Activated CD4-positive, alpha-beta T cell treated with anti-CD3 and anti-CD28 coated beads, Interleukin-2, Interleukin-4, amounts not matched to agents 100 ng/mL and 50 ng/mL, durations not matched to agents 16 hours and 8 hours (primary cell): ENCODE data around the gene PSME4.
A peak's percentile ranks its signal among the peaks of the same experiment; 100 is the strongest.

ENCODE experiments used
- DNase-seq: peaks from one replicate; pipeline ENCODE4 v3.0.0-alpha.2; 2020; ENCODE audit warnings: low spot score

PSME4 gene, protein sequence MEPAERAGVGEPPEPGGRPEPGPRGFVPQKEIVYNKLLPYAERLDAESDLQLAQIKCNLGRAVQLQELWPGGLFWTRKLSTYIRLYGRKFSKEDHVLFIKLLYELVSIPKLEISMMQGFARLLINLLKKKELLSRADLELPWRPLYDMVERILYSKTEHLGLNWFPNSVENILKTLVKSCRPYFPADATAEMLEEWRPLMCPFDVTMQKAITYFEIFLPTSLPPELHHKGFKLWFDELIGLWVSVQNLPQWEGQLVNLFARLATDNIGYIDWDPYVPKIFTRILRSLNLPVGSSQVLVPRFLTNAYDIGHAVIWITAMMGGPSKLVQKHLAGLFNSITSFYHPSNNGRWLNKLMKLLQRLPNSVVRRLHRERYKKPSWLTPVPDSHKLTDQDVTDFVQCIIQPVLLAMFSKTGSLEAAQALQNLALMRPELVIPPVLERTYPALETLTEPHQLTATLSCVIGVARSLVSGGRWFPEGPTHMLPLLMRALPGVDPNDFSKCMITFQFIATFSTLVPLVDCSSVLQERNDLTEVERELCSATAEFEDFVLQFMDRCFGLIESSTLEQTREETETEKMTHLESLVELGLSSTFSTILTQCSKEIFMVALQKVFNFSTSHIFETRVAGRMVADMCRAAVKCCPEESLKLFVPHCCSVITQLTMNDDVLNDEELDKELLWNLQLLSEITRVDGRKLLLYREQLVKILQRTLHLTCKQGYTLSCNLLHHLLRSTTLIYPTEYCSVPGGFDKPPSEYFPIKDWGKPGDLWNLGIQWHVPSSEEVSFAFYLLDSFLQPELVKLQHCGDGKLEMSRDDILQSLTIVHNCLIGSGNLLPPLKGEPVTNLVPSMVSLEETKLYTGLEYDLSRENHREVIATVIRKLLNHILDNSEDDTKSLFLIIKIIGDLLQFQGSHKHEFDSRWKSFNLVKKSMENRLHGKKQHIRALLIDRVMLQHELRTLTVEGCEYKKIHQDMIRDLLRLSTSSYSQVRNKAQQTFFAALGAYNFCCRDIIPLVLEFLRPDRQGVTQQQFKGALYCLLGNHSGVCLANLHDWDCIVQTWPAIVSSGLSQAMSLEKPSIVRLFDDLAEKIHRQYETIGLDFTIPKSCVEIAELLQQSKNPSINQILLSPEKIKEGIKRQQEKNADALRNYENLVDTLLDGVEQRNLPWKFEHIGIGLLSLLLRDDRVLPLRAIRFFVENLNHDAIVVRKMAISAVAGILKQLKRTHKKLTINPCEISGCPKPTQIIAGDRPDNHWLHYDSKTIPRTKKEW (N-terminal part only)

DNA sequence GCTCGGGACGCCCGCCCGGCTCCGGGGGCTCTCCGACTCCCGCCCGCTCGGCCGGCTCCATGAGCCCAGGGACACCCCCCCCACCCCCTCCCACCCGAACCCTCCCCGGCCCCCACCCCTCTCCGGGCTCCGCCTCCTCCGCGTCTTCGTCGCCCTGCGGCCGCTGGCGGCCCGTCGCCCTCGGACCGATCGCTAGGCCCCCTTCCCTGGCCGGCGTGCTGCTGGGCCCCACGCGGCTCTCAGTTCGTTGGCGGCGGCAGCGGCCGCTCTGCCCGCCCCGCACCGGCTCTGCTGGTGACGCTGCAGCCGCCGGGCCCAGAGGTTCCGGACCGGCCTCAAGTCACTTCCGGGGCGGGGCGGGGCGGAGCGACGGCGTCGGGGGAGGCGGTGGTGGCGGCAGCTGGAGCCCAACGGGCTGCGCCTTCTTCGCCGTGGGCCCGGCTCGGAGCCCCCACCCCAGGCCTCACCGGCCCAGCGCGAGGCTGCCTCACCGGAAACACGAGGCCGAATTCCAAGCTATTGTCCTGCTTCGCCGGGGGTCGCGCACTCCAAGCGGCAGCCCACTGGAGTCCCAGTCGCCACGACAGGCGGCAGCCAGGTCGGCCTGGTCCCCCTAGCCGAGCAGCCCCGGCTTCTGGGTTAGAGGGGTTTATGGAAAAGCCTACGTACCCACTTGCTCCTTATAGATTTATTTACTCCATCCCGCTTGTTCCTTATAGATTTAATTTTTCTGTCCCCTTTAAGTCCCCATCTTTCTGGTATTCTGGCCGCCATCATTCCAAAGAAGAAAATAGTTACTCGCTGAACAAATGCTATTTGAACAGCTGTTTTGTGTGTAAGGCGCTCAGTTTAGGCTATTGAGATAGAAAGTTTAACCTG, at the start of gene PSME4:
Gene PSME4, minus strand, starts transcription at position 270 of the 879 bp plus-strand sequence. Its CDS starts 209 bp downstream, at position 61.
- DNase-seq: peak; percentile 92

DNA sequence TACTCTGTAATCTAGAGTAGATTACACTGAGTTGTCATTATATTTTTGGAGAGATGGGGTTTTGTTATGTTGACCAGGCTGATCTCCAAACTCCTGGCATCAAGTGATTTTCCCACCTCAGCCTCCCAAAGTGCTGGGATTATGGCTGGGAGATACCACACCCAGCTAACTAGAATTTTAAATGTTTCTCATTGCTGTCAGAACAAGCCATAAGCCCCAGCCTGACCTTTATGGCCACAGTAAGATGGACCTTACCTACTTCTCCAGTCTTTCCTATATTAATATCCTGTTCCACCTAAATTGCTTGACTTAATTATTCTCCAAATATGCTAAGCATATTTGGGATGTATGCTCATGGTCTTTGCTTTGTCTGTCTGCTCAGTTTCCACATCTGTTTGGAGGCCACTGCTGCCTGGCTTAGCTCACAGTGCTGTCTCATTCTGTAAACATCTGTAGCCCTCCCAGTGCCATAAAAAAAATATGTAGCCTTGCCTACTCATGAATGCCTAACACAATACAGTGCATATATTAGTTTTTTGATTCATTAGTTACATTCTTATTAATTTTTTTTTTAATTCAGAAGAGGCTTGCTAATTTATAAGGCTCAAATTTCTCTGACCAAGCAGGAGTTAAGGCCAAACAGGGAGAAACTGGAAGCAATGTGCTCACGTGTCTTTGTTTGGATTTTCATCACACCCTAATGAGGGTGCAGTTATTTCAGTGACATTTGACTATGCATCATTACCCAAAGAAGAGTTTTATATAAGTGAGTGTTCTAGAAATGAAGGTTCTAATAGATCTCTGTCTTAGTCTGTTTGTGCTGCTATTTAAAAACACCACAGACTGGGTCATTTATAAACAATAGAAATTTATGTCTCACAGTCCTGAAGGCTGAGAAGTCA, 45.3 kb upstream of the PSME4 start:
- no peak for DNase-seq

DNA sequence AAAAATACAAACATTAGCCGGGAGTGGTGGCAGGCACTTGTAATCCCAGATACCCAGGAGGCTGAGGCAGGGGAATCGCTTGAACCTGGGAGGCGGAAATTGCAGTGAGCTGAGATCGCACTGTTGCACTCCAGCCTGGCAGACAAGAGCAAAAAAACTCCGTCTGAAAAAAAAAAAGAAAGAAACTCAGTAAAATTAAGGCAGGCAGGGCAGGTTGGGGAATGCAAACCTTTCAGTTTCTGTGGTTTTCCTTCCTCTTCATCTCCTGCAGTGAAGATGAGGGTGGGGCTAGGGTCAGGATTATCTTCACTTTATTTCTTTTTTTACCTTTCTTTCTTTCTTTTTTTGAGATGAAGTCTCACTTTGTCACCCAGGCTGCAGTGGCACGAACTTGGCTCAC, 43.2 kb upstream of the PSME4 start:
- DNase-seq: peak; percentile 4

DNA sequence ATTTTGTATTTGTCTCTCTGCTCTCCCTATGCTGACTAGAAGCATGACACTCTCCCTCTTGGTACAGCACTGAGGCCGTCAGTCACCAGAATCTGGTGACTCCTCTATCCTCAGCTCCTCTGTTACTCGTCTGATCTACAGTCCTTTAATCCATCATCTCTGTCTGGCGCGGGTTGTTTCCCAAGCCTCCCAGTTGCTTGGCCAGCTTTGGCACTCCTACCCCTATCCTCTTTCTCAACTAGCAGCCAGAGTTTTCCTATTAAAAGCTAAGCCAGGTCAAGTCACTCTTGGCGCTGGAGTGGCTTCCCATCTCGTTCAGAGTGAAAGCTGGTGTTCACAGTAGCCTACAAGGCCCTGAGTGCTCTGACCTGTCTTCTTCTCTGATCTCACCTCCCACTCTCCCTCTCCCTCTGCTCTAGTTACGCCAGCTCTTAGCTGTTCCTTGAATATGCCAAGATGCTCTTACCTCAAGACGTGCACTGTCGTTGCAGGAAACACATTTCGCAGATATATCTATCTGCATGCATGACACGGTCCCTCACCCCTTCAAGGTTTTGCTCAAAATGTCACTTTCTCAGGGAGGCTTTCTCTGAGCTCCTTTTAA, 41.8 kb upstream of the PSME4 start:
- no peak for DNase-seq

DNA sequence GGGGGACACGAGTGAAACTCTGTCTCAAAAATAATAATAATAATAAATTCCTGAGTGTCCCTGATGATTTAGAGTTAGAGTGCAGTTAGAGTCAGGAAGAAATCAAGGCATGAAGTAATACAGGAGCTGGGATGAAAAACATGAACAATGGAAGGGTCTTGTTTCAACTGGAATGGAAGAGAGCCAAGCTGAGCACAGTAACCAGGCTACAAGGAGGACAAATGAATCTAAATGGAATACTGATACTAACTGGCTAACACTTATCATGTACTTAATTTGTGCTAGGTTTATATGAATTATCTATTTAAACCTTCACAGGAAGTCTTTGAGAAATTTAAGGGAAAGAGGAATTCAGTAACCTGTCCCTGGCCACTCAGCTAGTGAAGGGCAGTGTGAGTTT, 38.8 kb upstream of the PSME4 start:
- no peak for DNase-seq

DNA sequence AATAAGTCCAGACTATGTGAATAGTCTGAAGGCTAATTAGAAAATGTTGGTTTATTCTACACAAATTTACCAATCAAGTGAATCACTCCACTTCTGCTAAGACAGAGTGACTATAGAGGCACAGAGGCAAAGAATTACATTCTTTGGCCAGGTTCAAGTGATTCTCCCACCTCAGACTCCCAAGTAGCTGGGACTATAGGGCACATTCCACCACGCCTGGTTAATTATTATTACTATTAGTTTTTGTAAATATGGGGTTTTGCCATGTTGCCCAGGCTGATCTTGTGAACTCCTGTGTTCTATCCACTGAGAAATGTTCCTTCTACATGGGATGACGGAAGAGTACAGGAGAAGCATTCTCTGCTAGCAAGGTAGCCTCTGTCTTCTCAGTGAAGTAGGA, 37.6 kb upstream of the PSME4 start:
- no peak for DNase-seq

DNA sequence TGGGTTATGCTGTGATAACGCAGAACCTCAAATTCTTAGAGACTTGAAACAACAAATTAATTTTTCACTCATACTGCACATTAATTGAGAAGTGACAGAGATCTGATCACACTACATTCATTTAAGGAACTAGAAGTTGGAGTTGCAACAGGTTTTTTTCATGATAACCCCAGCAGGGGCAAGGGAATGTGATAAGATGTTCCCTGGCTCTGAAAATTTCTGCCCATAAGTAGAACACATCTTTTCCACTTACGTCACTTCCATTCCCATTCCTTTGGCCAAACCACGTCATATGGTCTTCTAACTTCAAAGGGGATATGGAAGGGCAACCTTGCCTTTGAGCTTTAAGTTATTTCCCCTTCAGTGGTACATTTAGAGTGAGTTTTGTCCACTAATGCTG, 29.7 kb upstream of the PSME4 start:
- no peak for DNase-seq

DNA sequence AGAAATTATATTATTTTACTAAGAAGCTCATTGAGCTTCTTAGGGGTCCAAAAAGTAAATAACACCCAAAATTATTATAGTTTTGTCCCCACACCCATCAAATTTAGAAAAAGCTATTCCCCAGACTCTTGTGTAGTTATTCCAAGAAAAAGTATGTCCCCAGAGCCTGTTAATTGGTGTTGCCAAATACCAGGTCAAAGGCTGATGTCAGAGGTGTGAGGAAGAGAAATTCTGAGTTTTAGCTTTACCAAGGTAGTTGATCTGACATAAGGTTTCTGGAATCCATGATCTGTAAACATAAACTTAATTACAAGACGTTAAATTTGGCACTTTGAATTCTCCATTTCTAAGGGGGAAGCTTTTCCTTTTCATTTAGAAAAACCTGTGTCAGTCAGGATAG, 29.3 kb upstream of the PSME4 start:
- no peak for DNase-seq

DNA sequence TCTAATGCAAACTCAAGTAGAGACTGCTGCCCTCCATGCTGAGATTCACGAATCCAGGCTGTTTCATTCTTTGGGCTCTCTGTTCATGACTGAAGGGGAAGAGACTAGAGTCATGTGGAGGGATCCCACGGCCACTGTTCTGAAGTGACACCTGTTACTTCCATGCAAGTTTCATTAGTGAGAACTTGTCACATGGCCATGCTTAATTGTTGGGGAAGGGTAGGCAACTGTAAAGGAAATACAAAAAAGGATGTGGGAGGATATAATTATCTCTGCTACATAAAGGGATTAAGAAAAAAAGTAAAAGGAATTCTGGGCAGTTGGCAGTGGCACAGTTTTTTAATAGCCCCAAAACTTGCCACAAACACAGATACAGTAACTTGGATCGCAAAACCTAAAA, 28.0 kb upstream of the PSME4 start:
- DNase-seq: no peak

DNA sequence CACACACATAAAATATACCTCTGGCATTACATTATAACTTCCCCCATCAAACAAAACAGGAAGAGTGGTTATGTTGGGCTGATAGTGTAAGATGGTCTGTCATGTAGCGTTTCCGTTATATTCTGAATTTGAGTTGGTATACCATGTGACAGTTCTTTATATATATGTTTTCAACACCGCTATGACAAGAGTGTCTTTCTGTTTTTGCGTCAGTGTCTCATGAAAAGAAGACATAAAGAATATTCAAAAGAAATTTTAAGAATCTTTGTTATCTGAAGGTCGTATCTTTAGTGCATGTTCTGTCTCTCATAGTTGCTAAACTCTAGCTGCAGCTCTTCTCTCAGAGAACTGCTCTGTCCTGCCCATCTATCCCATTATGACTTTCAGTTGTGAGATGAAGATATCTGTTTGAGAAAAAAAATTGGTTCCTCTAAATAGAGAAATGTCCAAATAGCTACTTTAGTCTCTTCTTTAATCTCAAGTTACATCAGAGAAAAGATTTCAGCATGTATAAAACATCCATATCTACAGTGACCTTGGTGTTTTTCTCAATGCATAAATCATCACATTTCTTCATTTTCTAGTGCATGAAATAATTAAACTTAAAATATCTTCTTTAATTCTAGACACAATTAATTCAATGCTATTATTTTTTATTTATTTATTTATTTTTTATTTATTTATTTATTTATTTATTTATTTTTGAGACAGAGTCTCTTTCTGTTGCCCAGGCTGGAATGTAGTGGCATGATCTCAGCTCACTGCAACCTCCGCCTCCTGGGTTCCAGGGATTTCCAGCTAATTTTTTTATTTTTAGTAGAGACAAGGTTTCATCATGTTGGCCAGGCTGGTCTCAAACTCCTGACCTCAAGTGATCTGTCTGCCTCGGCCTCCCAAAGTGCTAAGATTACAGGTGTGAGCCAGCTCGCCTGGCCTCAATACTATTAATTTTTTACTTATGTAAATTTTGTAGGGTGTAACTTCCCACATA, 24.3 kb upstream of the PSME4 start:
- DNase-seq: peak; percentile 81

DNA sequence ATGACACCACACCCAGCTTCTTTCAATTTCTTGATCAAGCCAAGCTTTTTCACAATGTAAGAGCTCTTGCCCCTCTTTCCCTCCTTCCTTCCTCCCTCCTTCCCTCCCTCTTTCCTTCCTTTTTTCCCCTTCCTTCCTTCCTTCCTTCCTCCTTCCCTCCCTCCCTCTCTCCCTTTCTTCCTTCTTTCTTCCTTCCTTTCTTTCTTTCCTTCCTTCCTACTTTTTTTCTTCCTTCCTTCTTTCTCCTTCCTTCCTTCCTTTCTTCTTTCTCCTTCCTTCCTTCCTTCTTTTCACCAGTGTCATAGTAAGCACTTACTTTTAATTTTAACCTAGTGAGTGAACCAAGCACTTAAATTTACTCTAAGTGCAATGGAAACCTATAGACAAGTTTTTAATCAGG, 21.2 kb upstream of the PSME4 start:
- no peak for DNase-seq

DNA sequence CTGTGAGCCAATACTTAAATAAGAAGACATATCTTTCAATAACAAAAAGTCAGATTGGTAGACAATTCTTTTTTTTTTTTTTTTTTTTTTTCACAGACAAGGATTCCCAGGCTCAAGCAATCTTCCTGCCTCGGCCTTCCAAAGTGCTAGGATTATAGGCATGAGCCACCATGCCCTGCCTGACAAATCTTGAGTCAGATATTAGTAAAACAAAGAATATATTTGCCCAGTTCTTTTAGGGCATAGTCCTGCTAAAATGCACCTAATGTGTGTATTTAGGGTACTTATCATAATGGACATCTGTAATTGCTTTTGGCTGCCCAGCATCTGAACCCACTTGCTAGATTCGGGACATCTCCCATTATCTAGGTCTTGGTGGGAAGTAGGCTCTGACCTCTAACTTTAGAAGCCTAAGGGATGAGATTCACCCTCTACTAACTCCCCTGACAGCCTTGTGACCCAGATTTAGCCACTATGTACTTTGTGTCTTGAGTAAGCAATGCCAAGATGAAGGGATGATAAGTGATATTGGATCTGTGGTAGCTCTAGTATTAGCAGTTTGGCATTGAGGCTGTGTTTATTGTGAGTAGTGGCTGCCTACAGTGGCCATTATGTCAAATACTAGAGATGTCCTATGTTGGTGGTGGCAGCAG, 18.5 kb upstream of the PSME4 start:
- DNase-seq: no peak

DNA sequence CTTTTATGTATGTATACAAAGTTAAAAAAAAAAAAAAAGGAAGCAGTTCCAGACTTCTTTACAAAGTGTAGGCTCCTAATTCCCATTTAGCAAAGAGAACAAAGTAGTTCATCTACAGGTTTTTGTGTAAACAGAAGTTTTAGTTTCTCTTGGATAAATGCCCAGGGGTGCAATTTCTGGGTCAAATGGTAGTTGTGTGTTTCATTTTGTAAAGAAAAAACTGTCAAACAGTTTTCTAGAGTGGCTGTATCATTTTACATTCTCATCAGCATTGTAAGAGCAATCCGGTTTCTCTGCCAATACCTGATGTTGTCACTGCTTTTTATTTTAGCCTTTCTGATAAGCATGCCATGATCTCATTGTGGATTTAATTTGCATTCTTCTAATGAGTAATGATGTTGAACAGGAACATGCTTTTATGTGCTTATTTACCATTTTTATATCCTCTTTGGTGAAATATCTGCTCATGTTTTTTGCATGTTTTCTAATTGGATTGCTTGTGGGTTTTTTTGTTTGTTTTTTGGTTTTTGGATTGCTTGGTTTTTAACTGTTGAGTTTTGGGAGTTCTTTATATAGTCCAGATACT, 16.6 kb upstream of the PSME4 start:
- DNase-seq: no peak

DNA sequence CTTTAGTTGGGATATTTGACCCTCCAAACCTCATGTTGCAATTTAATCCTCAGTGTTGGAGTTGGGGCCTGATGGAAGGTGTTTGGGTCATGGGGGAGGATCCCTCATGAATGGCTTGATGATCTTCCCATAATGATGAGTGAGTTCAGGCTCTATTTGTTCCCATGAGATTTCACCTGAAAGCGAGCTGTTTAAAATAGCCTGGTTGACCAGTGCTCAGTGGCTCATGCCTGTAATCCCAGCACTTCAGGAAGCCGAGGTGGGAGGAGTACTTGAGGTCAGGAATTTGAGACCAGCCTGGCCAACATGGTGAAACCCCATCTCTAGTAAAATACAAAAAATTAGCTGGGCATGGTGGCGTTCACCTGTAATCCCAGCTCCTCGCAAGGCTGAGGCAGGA, 14.9 kb upstream of the PSME4 start:
- DNase-seq: no peak

DNA sequence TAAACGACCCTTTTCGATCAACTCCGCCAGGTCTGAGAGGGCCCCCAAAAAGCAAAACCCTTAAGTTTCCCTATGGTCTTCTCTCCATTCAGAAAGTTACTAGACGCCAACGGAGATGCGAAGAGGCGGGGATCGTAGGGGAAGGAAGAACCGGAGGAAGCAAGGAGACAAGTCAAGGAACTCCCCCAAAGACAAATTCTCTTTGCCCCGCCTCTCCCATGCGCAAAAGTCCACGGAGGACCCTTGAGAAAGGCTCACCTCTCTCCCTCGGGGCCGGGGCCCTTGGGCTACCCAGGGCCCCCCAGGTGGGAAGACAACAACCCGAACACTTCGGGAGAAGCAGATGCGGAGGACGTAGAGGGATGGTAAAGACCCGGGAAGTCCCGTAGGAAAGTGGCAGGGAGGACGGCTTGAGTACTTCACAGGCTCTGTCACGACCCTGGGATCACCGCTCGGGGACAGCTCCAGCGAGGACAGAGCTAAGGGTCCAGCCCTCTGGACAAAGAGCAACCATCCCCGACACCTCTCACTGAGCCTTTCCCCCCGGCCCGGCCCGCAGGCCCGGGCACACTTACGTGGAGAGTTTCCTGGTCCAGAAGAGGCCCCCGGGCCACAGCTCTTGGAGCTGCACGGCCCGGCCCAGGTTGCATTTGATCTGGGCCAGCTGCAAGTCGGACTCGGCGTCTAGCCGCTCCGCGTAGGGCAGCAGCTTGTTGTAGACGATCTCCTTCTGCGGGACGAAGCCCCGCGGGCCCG, 647 bp downstream of the PSME4 start:
- peak; percentile 20 for DNase-seq

DNA sequence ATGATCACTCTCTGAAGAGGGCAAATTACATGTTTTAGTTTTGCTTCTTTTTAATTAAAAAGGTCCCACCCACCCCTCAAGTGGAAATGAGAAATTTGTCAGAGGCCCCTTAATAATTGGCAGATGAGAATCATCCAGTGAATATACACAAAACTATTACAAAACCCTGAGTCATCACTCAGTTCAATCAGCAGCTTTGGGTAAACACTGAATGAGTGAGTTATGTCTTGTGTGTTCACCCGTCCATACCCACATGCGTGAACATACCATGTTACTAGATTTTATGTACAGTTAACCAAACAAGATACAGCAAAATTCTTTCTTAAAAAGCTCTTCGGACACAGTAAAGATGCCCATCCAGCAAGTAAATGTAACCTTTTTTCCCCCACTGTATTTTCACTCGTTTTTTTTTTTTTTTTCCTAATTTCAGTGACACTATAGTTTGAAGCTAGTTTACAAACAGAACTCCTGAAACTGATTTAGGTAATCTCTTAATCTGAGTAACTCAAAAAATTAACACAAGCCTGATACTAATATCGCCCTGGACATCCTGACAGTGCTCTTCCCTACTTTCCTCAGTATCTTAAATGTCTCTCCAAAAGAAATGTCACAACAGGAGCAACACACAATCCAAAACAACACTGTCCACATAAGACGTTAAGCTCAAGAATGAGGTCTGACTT, 1.4 kb downstream of the PSME4 start:
- peak; percentile 58 for DNase-seq
